ENCODE results near the gene ALDH8A1. TPM values are rescaled to one million over a fixed set of nuclear protein-coding genes. Genes with fewer than 3 reads are reported as not detected.
"Not testable (repeated sequence)": the region's sequence is repeated elsewhere in the genome, so short reads cannot be mapped to it uniquely, and the experiment has no call there.

ALDH8A1 gene
- total RNA-seq, 1 experiment from 2014 or later = 0.12 TPM

DNA sequence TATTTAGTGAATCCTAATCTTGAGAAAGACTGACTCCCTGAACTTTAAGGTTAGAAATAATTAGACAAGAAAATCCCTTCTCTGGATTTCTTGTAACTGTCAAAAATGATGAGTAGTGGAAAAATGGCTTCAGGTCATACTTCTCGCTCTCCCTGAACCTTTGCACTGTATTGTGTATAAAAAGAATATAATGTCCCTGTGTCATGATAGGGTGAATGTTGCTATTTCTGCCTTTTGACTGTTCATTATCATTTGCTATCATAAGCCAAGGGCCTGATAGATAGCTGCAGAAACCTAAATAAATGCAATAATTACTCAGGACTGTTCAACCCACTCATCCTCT is 39.3 kb downstream of the ALDH8A1 start:
- DNase-seq (ENCODE audit: low read depth) = no peak

DNA sequence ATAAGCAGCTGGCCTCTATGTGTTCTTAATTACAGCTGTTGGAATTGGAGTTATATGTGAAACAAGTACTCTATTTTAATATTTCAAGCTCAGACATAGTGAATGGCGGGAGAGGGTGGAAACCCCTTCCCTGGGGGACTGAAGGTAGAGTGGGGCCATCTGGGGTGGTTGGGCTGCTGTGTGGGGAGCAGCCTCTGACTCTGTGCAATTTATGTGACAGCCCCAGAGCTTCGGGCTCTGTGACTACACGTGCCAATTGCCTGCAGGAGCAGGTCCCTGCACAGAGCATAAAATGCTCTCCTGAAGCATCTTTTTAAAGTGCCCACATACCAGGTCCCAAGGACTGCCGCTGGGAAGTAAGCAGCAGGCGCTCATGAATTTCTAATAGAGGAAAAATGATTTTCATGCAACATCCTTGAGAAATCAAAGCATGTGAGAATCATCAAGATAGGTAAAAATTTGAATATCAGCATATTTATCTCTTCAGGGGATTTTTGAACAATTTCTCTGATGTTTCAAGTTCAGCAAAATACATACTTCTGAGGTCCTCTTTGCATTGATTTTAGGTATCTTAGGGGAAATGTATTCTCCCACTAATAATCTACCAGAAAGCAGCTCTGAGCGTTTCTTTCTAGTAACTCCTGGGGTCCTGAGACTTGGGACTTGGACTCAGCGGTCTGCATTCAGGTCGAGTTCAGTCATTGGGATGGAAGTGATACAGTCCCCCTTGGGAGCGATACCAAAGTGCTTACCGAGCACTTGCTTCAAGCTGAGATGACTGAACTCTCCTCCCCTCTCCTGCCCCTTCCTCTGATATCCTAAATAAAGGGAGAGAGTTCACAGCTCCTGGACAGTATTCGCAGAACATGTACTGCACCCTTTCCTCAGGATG is 40.0 kb downstream of the ALDH8A1 start:
- no peak for DNase-seq (ENCODE audit: low read depth)

DNA sequence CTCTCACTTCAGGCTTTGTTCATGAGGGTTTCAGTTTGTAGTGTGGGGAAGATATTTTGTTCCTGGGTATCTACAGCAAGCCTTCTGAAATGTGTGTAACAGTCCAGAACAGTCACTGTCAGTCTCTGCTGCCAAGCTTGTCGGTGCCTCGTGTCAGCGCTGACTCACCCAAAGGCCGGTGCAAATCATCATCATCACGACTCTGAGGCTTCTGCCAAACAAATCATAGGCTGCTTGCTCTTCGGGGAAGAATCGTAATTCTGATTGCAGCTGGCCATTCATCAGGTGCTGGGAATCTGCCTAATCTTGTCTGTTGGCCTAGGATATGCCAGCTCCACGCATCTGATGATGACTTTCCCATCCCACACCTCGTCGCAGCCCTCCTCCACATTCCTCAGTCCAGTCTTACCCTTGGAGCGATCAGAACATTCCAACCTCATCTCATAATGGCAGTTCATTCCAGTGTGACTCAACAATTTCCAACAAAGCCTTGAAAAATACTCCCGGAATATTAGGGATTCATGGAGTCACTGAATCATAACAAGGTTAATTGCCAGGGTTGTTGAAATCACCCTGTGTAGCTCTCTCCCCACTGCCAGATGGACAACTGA is 40.9 kb downstream of the ALDH8A1 start:
- peak; percentile 97 for DNase-seq (ENCODE audit: low read depth)

DNA sequence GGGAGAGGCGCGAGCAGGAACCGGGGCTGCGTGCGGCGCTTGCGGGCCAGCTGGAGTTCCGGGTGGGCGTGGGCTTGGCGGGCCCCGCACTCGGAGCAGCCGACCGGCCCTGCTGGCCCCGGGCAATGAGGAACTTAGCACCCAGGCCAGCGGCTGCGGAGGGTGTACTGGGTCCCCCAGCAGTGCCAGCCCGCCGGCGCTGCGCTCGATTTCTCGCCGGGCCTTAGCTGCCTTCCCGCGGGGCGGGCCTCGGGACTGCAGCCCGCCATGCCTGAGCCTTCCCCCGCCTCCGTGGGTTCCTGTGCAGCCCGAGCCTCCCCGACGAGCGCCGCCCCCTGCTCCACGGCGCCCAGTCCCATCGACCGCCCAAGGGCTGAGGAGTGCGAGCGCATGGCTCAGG is 45.2 kb downstream of the ALDH8A1 start:
- DNase-seq (ENCODE audit: low read depth) = not testable (repeated sequence)

DNA sequence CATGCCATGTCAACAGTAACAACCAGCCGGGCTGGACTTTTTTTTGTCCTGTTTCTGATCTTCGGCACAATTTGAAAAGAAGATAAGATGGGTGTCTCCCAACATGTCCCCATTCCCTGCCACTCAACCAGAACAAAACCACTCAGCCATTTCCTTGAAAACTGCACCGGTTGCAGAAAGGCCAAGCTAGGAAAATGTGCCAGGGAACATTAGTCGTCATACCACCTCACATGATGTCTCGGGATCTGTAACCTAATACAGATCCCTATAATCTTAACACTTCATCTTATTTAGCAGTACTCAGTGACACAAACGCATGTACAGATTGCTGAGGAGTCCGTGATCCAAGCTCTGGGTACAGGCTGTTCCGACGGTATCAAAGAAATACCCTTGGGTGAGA is 46.5 kb downstream of the ALDH8A1 start:
- no peak for DNase-seq (ENCODE audit: low read depth)

DNA sequence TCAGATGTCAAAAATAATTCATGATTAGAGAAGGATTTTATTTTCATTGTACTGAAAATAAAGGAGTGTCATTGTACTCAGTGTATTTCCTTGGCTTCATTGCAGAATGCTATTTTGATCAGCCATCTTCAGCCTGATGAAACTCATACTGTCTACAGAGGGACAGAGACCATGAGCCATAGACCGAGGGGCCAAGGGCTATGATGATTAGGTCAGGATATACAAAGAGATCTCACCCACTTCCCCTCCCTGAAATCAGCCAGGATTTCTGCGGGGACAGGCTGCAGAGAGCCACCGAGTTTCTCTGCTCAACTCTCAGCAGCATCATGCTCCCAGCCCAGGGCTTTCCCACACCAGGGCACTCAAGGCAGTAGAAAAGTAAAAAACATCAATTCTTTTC is 47.0 kb downstream of the ALDH8A1 start:
- DNase-seq (ENCODE audit: low read depth) = no peak

DNA sequence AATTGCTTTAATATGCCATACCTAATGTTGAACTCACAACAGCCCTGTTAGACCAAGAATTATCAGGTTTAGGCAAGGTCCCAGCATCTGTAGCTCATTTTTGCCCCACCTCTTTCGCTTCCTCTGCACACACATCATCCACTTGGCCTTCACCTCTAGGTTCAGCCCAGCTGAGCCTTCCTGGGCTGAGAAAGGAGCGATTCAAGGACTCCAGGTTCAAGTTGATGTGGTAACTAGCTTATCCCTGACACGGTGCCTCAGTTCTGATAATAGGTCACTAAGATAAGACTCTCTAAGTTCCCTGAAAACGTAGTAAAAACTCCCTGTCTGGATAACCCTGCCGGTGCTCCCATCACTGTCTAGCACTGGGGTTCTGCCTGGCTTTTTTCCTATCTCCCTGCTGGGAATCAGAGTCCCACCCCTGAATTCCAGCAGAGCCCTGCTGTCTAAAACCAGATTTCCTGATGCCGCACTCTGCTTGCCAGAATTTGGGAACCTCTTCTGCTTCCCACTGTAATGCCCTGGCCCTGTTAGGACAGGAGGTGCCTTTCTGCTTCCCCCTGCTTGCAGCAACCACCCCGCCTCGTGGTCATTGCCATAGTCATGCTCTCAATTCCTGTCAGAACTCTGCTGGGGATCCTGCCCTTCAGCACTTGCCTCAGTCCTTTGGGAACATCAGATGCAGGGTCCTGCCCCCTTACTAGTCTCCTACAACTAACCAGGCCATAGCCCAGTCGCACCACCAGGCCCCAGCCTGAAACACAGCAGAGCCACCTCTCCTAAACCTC is 47.6 kb downstream of the ALDH8A1 start:
- no peak for DNase-seq (ENCODE audit: low read depth)

DNA sequence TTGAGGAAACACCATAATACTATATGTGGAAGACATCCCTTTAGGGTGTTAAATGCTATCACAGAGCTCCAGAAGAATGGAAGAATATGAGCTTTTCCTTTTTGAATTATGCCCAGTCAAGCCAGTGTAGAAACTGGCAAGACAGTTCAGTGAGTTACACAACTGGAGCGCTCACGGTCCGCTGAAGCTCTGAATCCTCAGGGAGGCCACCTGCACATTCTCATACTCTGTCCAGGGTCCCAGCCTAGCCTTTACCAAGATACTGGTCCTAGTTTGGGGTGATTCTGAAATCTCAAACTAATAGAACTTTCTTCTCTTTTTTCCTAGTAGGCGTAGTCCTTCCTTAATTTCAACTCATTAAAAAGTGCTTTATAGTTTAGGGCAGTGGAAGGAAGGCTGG is 51.3 kb downstream of the ALDH8A1 start:
- no peak for DNase-seq (ENCODE audit: low read depth)

DNA sequence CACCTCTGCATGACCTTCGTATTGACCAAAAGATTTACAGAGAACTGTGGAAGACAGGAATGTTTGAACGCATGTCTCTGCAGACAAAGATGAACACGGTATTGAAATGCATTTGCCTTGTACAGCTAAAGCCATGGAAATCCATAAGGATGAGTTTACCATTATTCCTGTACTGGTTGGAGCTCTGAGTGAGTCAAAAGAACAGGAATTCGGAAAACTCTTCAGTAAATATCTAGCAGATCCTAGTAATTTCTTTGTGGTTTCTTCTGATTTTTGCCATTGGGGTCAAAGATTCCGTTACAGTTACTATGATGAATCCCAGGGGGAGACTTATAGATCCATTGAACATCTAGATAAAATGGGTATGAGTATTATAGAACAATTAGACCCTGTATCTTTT is 51.7 kb downstream of the ALDH8A1 start:
- not testable (repeated sequence) for DNase-seq (ENCODE audit: low read depth)

DNA sequence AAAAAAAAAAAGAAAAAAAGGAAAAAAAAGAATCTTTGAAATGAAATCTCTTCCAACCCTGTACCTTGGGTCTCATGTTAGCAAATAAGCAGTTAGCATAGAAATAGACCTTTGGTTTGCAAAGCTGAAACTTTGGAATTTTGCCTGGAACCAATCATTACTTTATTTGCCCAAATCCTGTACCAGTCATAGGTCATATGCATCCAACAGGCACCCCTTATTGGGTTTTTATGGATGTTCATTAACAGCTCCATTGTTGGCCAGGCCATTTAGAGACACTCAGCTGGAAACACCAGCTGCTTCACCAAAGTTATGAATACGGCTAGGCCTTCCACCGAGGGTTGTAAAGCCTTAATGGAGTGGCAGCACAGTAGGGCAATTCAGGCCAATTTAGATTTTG is 53.0 kb downstream of the ALDH8A1 start:
- no peak for DNase-seq (ENCODE audit: low read depth)

DNA sequence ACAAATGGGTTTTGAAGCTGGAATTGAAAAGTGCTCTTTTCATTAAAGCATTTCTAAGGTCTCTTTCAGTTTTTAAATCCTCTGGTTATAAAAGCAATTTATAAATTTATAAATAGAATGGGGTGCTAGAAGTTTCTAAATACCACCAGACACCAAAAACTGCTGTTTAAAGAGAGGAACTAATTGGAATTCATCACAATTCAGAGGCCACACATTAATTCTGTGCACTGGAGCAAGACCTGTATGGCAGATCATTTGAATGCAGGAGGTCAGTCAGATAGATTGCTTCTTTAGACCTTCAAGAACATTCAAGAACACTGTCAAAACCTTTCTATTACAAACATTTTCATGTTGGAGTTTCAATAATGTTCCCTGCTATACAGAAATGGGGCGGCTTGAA is 55.1 kb downstream of the ALDH8A1 start:
- no peak for DNase-seq (ENCODE audit: low read depth)

DNA sequence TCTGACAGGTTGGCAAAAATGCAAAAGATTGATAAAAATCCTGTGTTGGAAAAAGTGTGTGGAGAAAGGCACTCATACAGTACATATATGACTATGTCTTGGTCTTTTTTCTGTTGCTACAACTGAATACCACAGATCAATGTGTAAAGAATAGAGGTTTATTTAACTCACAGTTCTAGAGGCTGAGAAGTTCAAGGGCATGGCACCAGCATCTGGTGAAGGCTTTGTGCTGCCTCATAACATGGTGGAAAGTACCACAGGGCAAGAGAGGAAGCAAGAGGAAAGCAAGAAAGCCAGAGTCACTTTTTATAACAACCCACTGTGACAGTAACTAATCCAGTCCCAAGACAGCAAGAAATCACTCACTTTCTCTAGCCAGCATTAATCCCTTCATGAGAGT is 57.5 kb downstream of the ALDH8A1 start:
- no peak for DNase-seq (ENCODE audit: low read depth)

DNA sequence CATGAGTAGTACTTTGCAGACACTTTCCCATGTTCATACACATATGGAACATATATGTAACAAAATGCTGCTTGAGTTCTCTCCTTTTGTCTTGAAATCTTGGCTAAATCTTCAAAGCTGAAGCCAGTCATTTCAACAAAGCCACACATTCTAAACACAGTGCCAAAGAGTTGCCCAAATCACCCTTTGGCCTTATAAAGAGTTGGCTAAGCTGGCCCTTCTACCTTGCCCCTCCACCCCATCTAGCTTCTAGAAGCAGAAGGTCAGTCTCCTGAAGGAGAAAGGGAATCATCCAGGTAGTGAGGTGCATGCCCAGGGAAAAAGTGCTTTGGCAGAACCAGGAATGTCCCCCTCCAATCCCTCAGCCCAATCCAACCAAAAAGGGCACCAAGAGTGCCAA is 58.3 kb downstream of the ALDH8A1 start:
- no peak for DNase-seq (ENCODE audit: low read depth)

DNA sequence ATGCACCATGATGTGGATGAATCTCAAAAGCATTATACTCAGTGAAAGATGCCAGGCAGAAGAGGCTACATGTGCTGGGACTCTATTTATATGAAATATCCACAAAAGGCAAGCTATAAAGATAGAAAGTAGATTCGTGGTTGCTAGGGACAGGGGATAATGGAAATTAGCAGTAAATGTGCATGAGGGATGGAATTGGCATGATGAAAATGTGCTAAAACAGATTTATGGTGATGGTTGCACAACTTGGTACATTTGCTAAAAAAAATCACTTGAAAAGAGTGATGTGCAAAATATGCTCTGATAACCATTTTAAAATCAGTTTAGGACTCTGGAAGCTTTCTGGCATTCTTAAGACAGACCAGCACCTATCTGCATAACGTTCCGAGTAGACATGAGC is 61.6 kb downstream of the ALDH8A1 start:
- no peak for DNase-seq (ENCODE audit: low read depth)

DNA sequence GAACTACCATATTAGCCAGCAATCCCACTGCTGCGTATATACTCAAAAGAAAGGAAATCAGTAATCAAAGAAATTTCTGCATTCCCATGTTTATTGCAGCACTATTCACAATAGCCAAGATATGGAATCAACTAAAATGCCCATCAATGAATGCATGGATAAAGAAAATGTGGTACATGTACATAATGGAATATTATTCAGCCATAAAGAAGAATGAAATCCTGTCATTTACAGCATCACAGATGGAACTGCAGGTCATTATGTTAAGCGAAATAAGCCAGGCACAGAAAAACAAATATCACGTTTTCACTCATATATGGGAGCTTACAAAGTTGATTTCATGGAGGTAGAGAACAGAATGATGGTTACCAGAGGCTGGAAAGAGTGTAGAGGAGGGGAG is 65.1 kb downstream of the ALDH8A1 start:
- DNase-seq (ENCODE audit: low read depth) = no peak

DNA sequence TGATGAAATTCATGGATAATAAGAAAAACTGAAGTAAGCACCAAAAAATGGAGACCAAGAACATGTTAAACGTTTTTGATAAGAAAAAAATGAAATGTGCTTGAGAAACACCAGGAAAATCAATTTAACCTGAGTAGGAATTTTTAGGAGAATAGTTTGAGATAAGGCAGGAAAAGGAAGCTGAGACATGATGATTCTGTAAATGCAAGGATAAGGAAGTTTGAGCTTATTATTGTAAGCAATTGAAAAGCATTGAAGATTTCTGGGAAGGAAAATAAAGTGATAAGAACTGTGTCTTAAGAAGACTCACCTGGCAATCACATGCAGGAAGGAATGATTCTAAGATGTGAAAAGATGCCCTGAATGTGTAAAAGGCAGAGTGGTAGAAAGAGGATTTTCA is 66.6 kb downstream of the ALDH8A1 start:
- DNase-seq (ENCODE audit: low read depth) = no peak

DNA sequence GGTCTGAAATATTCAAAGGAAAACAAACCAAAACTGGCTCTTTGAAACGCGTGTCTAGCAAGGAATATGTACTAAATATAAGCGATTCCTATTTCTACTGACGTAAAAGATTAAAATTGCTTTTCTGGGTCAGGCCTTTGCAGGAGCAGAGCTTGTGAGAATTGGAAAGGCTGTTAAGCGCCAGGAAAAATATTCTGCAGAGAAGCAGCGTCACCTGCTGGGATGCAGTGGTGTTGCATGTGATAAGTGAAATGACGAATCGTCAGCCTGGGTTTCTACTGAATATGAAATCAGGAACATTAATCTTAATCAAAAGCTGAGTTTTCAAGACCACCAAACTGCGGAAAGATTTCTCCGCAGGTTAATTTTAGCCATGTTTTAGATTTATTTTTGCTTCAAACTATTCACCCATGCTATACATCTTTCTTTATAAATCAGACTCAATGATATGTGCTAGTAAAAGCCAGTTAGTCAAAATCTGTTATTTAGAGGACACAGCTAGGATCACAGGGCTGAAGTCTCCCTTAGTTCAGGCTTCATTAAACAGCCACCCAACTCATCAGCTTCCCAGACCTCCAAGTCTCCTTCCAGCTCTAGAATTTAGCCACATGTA is 67.4 kb downstream of the ALDH8A1 start:
- peak; percentile 58 for DNase-seq (ENCODE audit: low read depth)

DNA sequence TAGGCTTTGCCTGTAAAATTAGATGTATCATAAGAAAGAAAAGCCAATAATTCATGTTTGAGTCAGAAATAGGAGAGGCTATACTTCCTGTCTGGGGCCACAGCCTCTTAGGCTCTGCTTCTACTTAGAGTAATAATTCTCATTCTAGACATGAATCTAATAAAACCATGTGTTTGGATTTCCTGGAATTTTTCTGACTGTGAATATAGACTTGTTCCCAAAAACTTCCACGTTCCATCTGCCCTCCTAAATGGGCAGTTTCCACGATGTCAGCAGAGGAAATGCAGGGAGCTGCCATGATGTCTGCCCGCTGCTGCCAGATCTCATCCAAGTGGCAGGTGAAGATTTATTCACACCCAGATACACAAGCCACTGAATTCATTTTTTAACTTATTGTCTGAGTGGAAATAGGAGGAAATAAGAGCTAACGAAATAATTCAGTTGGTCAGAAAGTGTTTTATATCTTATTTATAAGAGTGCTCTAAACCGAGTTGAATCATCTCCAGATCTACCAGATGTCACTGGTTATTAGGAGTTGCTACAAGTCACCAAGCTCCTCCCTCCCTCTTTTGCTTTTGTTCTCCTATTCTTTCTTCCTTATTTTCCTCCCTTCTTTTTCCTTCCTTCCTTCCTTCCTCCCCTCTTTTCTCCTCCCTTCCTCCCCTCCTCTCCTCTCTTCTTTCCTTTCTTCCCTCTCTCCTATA is 69.3 kb downstream of the ALDH8A1 start:
- DNase-seq (ENCODE audit: low read depth) = no peak

DNA sequence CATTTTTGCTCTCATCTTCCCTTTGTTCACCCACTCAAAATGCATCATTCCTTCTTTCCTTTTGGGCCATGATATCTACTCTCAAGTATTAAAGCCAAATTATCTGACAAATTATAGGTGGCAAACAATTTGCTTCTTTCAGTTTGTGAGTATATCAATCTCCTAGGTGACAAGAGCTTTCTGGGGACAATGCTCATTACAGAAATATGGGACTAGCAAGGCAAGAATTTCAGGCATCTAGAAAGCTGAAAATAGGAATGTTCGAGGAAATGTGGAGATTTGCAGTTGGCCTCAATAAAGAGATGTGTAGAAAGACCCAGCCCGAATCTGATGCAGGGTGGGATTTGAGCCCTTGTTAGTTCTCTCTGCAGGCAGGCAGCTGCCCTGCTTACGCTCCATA is 71.8 kb downstream of the ALDH8A1 start:
- DNase-seq (ENCODE audit: low read depth) = no peak

DNA sequence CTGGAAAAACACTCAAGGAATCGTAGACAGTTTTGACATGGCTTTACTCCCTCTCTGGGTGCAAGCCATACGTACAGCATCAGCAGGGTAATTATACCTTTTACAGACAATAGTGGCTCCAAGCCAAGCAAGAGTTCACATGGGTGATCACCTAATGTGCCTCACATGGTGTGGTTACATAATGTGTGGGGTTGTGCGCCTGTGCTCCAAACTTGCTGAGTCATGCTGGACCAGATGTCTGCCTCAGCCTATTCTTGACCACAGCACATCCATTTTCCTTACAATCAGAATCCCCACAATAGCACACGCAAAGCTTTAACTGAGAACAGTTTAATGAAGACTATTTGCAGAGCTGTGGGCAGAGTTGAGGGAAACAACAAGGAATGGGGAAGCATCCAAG is 74.5 kb downstream of the ALDH8A1 start:
- DNase-seq (ENCODE audit: low read depth) = peak; percentile 92

DNA sequence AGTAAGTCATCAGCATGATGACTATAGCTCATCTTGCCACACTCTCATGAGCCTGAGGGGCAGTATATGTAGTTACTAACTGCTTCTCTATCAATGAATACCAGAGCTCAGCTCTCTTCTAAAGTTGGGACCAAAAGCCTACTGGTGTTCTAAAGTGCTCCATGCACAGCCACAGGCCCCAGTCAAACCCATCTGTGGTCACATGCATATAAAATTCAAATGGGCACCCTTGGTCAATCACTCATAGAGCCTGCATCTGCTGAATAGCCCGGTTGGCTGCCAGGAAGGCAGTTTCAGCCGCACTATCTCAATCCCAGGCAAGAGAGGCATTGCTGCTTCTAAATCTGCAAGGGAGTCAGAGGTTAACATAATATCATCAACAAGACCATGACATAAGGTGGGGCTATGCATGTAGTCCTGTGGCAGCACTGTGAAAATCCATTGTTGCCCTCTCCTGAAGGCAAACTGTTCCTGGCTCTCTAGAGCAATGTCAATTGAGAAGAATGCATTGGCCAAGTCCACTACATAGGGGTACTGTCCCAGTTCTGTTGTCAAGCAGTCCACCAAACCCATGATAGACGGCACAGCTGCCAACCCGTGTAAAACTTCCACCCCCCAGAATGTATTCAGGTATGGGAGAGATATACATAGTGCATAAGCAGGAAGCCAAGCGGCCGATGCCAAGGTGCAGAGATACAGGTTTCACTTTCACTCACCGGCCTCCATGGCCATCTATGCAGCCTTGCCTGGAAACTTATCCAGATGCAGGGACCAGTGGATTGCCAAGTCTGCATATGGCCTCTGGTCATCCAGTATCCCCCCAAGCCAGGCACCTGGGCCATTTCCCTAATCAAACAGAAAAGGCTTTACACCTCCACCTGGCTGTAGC is 76.2 kb downstream of the ALDH8A1 start:
- DNase-seq (ENCODE audit: low read depth) = no peak
